Uterus (tissue), 2 donors: Measurements from ENCODE around the gene GPR146.

Source experiments
- POLR2A ChIP-seq, 2 donors: fragments of 450-650 bp; IDR thresholded peaks; one replicate each; pipeline ENCODE4 v1.6.1; 2016; ENCODE audit warnings: antibody characterized with exemption in 2 of 2, mild to moderate bottlenecking in 1 of 2, moderate library complexity in 1 of 2
- TF ChIP-seq, protein P1 (sequence below), 4 experiments: fragments of 200-600 bp in 2 of 4; fragments of 450-650 bp in 2 of 4; sonication (generic) in 2 of 4; IDR thresholded peaks; one replicate each; pipeline ENCODE4 v1.5.1; 2016 to 2019; ENCODE audit warnings: antibody characterized with exemption in 4 of 4, mild to moderate bottlenecking in 2 of 4, moderate library complexity in 1 of 4

DNA sequence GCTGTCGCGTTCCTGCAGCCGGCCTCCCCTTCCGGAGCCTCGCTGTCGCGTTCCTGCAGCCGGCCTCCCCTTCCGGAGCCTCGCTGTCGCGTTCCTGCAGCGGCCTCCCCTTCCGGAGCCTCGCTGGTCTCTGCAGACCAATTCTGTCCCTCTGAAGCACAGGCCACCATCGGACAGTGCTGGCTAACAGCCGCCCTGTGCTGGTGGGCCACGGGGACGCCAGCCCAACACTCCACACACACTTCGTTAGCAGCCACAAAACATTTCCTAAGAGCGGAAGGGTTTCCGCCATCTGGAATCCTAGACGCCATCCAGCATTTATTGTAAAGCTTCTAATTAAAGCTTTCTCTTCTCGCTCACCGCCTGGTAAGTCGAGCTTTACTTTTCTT is 54.8 kb downstream of the GPR146 start:
- TF ChIP-seq, protein P1, sequence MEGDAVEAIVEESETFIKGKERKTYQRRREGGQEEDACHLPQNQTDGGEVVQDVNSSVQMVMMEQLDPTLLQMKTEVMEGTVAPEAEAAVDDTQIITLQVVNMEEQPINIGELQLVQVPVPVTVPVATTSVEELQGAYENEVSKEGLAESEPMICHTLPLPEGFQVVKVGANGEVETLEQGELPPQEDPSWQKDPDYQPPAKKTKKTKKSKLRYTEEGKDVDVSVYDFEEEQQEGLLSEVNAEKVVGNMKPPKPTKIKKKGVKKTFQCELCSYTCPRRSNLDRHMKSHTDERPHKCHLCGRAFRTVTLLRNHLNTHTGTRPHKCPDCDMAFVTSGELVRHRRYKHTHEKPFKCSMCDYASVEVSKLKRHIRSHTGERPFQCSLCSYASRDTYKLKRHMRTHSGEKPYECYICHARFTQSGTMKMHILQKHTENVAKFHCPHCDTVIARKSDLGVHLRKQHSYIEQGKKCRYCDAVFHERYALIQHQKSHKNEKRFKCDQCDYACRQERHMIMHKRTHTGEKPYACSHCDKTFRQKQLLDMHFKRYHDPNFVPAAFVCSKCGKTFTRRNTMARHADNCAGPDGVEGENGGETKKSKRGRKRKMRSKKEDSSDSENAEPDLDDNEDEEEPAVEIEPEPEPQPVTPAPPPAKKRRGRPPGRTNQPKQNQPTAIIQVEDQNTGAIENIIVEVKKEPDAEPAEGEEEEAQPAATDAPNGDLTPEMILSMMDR (IDR thresholded peaks at IDR 0.05) = no peak
- TF ChIP-seq POLR2A (IDR thresholded peaks at IDR 0.05) = no peak
